Adrenal gland (tissue), 19 donors: ENCODE results near the gene DDX47. TPM values are rescaled to one million over a fixed set of nuclear protein-coding genes. Genes with fewer than 3 reads are reported as not detected.

Source experiments
- DNase-seq, 7 donors: peaks; one replicate each; pipeline ENCODE4 v3.0.0-alpha.2; 2019 to 2020
- H3K27ac ChIP-seq, 5 donors: fragments of 200-600 bp; sonication (generic) in 4 of 5; 1 replicate in 3 of 5; 2 replicates in 2 of 5; pipeline versions ENCODE4 v1.5.1 to v1.8.0; 2016 to 2020; ENCODE audit warnings: mild to moderate bottlenecking in 1 of 5
- H3K27me3 ChIP-seq: fragments of 200-600 bp; 2 replicates; pipeline ENCODE4 v1.8.0; 2021
- H3K36me3 ChIP-seq, 2 donors: fragments of 200-600 bp; replicated peaks in 1 of 2; 1 replicate in 1 of 2; 2 replicates in 1 of 2; pipeline versions ENCODE4 v1.5.1 to v1.8.0; 2018 to 2022
- H3K4me1 ChIP-seq, 2 donors: fragments of 200-600 bp; replicated peaks in 1 of 2; 1 replicate in 1 of 2; 2 replicates in 1 of 2; pipeline versions ENCODE4 v1.5.1 to v1.8.0; 2018 to 2021
- H3K4me3 ChIP-seq, 4 donors: fragments of 200-600 bp; sonication (generic) in 3 of 4; one replicate each; pipeline ENCODE4 v1.5.1; 2016 to 2018
- H3K9me3 ChIP-seq, 3 donors: fragments of 200-600 bp; sonication (generic) in 1 of 3; replicated peaks in 1 of 3; 1 replicate in 2 of 3; 2 replicates in 1 of 3; pipeline versions ENCODE4 v1.5.1 to v1.8.0; 2016 to 2021
- POLR2A ChIP-seq, 2 donors: fragments of 450-650 bp; IDR thresholded peaks; one replicate each; pipeline ENCODE4 v1.6.1; 2017; ENCODE audit warnings: antibody characterized with exemption in 2 of 2, mild to moderate bottlenecking in 2 of 2, moderate library complexity in 1 of 2
- WGBS, 4 donors: extraction: QIAGEN DNeasy Blood & Tissue Kit in 2 of 4; methylation state at CpG; one replicate each; pipeline versions ENCODE4 v1.1.5 to v1.1.7; 2013 to 2017; 5-methylcytosine and 5-hydroxymethylcytosine counted together
- intact Hi-C, 2 donors: fragments of 100-400 bp; cut with DNase I; formaldehyde crosslinking; loops; one replicate each; pipeline versions ENCODE4 v1.14.1 to v1.15.0; 2022 to 2023
- long read RNA-seq, 10 donors: library from polyadenylated mRNA in 3 of 10; unstranded in 2 of 10; stranded (forward) in 1 of 10; transcript quantifications; one replicate each; pipeline ENCODE4 v2.0.0 and lab custom pipeline, GENCODE V29; 2021 to 2026
- polyA plus RNA-seq, 3 donors: library from polyadenylated mRNA; stranded (reverse); fragments of 200-250 nt in 2 of 3; fragments of 350-450 nt in 1 of 3; fragmentation: Illumina TruSeq in 1 of 3; extraction: RNeasy Lipid Tissue Mini Kit (QIAGEN cat#74804) in 1 of 3; gene quantifications; one replicate each; pipeline ENCODE4 v1.2.3, GENCODE V29; 2013 to 2014
- total RNA-seq, 9 donors: library from RNA; depleted of rRNA in 4 of 9; stranded (reverse); fragments of >200 nt in 4 of 9; fragments of 120-200 nt in 1 of 9; fragmentation: NEBNext Ultra II Directional in 1 of 9; extraction: Animal tissue kit (Norgen Biotek cat#: 25700) in 1 of 9; gene quantifications; one replicate each; pipeline versions ENCODE4 v1.1.0 to v1.2.4, GENCODE V29; 2013 to 2023
- TF ChIP-seq, protein P1 (sequence below), 6 experiments: fragments of 450-650 bp in 4 of 6; fragments of 200-600 bp in 2 of 6; sonication (generic) in 1 of 6; IDR thresholded peaks; 1 replicate in 5 of 6; 2 replicates in 1 of 6; pipeline versions ENCODE4 v1.5.1 to v1.8.0; 2016 to 2021; ENCODE audit warnings: antibody characterized with exemption in 6 of 6, mild to moderate bottlenecking in 2 of 6, moderate library complexity in 1 of 6
- donor health status: healthy with polysubstance abuse.
- donor health status: Bipolar disorder and iron deficiency.
- donor health status: DM: yes; HTN: yes; CAD: no.
- donor health status: DM: no; HTN: no; CAD: no.
- donor health status: DM: no; HTN: no; CAD: no.
- donor health status: DM: yes; HTN: yes; CAD: no.

DDX47 gene
- total RNA-seq, result 10 to 100 TPM; 28.8 to 77.3 (median 45.2) TPM
- 10 to 100 TPM; 31.6 to 70.3 (median 34.0) TPM for polyA plus RNA-seq
- long read RNA-seq, donor 1, transcript DDX47-202 (12 exons, 1,817 nt), result major isoform, 22 of 31 reads
- long read RNA-seq, donor 1, partial matches to known transcripts, result 7 of 31 reads
- long read RNA-seq, donor 1, other reads (novel, unspliced or antisense), result 0 of 31 reads
- long read RNA-seq, donor 2, transcript DDX47-202 (12 exons, 1,817 nt), result major isoform, 11 of 12 reads
- long read RNA-seq, donor 2, partial matches to known transcripts, result 0 of 12 reads
- long read RNA-seq, donor 2, other reads (novel, unspliced or antisense), result 0 of 12 reads
- long read RNA-seq, donor 3, transcript DDX47-202 (12 exons, 1,817 nt), result major isoform, 14 of 15 reads
- long read RNA-seq, donor 3, partial matches to known transcripts, result 0 of 15 reads
- long read RNA-seq, donor 3, other reads (novel, unspliced or antisense), result 0 of 15 reads
- long read RNA-seq, donor 4, transcript DDX47-202 (12 exons, 1,817 nt), result major isoform, 24 of 26 reads
- long read RNA-seq, donor 4, partial matches to known transcripts, result 0 of 26 reads
- long read RNA-seq, donor 4, other reads (novel, unspliced or antisense), result 0 of 26 reads
- long read RNA-seq, donor 5, transcript DDX47-212 (11 exons, 2,357 nt), result minor isoform, 10 of 69 reads
- long read RNA-seq, donor 5, transcript DDX47-202 (12 exons, 1,817 nt), result major isoform, 56 of 69 reads
- long read RNA-seq, donor 5, partial matches to known transcripts, result 1 of 69 reads
- long read RNA-seq, donor 5, other reads (novel, unspliced or antisense), result 2 of 69 reads
- long read RNA-seq, donor 6, transcript DDX47-202 (12 exons, 1,817 nt), result major isoform, 12 of 14 reads
- long read RNA-seq, donor 6, partial matches to known transcripts, result 0 of 14 reads
- long read RNA-seq, donor 6, other reads (novel, unspliced or antisense), result 0 of 14 reads
- long read RNA-seq, donor 7, partial matches to known transcripts, result 0 of 4 reads
- long read RNA-seq, donor 7, other reads (novel, unspliced or antisense), result 0 of 4 reads
- long read RNA-seq, donor 8, transcript DDX47-202 (12 exons, 1,817 nt), result major isoform, 20 of 21 reads
- long read RNA-seq, donor 8, partial matches to known transcripts, result 0 of 21 reads
- long read RNA-seq, donor 8, other reads (novel, unspliced or antisense), result 0 of 21 reads
- long read RNA-seq, donor 9, transcript DDX47-202 (12 exons, 1,817 nt), result major isoform, 18 of 19 reads
- long read RNA-seq, donor 9, partial matches to known transcripts, result 0 of 19 reads
- long read RNA-seq, donor 9, other reads (novel, unspliced or antisense), result 0 of 19 reads
- long read RNA-seq, donor 10, partial matches to known transcripts, result 0 of 4 reads
- long read RNA-seq, donor 10, other reads (novel, unspliced or antisense), result 0 of 4 reads

DNA sequence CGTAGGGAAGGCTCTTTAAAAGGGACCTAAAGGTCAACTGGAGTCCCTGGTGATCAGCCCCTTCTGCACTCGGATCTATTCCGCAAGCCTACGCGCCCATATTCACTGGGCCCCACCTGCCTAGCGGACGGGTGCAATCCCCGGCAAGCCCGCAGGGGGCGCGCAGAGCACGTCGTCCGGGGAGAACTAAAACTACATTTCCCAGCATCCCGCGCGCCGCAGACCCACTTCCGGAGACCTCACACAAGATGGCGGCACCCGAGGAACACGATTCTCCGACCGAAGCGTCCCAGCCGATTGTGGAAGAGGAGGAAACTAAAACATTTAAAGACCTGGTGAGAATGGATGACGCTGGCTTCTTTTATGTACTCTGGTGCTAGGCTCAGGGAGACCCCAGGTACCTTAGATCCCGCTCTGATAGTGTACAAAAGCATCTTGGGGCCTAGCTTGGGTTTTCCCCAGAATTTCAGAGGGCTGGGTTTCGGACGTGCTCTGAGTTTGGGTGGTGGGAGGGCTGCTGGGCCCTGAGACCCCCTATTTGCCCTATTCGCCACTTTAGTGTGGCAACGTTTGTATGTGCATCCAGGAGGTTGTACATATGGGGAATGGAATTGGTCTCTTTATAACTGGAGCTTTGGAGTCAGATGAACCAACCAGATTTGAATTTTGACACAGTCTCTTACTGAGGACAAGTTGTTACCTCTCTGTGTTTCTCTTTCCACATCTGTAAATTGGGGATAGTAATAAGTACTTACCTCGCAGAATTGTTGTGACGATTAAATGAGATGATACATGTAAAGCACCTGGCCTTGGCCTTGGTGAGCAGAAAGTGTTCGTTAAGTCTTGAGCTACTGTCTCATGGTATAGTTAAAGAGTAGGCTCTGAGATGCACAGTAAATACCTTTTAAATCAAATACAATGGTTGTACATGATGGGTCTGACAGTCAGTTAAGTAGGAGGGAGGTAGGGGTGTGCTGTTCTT, at the start of gene DDX47:
DDX47 (plus strand) TSS at position 227 of the 982 bp plus-strand sequence; CDS start at position 249, 22 bp downstream.
- peaks cover 7 to 30% of the 10 kb centered on the region in 2 donors for H3K4me1 ChIP-seq
- H3K27me3 ChIP-seq, result no peaks in the 10 kb centered on the region
- intact Hi-C loops, result no loop called here
- DNase-seq, result peak; percentile 94 to 98 (median 97)
- H3K27ac ChIP-seq, result peak within 1 kb of the TSS in 3 of 5 donors; percentile 55 to 69 (median 65)
- TF ChIP-seq POLR2A (IDR thresholded peaks at IDR 0.05), result peak in 1 of 2 donors; percentile 31
- TF ChIP-seq, protein P1, sequence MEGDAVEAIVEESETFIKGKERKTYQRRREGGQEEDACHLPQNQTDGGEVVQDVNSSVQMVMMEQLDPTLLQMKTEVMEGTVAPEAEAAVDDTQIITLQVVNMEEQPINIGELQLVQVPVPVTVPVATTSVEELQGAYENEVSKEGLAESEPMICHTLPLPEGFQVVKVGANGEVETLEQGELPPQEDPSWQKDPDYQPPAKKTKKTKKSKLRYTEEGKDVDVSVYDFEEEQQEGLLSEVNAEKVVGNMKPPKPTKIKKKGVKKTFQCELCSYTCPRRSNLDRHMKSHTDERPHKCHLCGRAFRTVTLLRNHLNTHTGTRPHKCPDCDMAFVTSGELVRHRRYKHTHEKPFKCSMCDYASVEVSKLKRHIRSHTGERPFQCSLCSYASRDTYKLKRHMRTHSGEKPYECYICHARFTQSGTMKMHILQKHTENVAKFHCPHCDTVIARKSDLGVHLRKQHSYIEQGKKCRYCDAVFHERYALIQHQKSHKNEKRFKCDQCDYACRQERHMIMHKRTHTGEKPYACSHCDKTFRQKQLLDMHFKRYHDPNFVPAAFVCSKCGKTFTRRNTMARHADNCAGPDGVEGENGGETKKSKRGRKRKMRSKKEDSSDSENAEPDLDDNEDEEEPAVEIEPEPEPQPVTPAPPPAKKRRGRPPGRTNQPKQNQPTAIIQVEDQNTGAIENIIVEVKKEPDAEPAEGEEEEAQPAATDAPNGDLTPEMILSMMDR (IDR thresholded peaks at IDR 0.05), result peak; percentile 94 to 98 (median 97)
- 1 to 4% (median 2%) methylated on average over 15 to 35 of the region's 35 CpGs for WGBS, 4 donors
- peak within 1 kb of the TSS; percentile 58 to 96 (median 92) for H3K4me3 ChIP-seq
- H3K36me3 ChIP-seq, result peaks cover 0 to 6% of the 10 kb centered on the region in 2 donors
- H3K9me3 ChIP-seq, result no peaks in the 10 kb centered on the region

DNA sequence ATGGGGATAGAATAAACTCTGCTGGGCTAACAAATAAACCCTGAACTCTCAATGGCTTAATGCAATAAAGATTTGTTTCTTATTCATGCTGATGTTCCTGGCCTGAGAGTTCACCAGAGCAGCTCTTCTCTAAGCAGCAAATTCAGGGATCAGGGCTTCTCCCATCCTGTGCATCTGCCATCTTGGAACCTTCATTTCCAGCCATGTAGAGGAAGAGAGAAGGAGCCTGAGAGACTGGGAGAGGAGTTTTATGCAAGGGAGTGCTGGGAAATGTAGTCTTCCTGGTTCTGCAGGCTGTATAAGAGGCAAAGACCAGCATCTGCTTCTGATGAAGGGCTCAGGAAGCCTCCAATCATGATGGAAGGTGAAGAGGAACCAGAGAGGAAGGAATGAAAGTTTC, 48.3 kb upstream of the DDX47 start:
- no peak overlapping the region for H3K4me3 ChIP-seq
- no peaks in the 10 kb centered on the region for H3K36me3 ChIP-seq
- intact Hi-C loops, result no loop called here
- peaks cover 0 to 1% (median 0%) of the 10 kb centered on the region in 3 donors for H3K9me3 ChIP-seq
- no peaks in the 10 kb centered on the region for H3K4me1 ChIP-seq
- no peak overlapping the region for H3K27ac ChIP-seq
- DNase-seq, result no peak
- no peak for TF ChIP-seq POLR2A (IDR thresholded peaks at IDR 0.05)
- TF ChIP-seq, protein P1 (IDR thresholded peaks at IDR 0.05), result no peak
- H3K27me3 ChIP-seq, result no peaks in the 10 kb centered on the region

DNA sequence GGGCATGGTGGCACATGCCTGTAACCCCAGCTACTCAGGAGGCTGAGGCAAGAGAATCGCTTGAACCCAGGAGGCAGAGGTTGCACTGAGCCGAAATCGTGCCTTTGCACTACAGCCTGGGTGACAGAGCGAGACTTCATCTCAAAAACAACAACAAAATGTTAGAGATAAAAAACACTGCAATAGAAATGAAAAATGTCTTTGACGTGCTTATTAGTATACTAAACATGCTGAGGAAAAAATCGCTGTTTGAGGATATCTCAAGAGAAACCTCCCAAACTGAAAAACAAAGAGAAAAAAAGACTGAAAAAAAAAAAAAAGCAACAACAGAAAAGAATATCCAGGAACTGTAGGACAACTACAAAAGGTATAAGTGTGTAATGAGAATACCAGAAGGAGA, 42.9 kb upstream of the DDX47 start:
- no peak overlapping the region for H3K4me3 ChIP-seq
- peaks cover 0 to 8% (median 0%) of the 10 kb centered on the region in 3 donors for H3K9me3 ChIP-seq
- no peaks in the 10 kb centered on the region for H3K27me3 ChIP-seq
- no peak for DNase-seq
- no peaks in the 10 kb centered on the region for H3K36me3 ChIP-seq
- intact Hi-C loops, result no loop called here
- 96 to 98% (median 97%) methylated on average over 6 of the region's 6 CpGs for WGBS, 4 donors
- H3K4me1 ChIP-seq, result no peaks in the 10 kb centered on the region
- no peak for TF ChIP-seq POLR2A (IDR thresholded peaks at IDR 0.05)
- TF ChIP-seq, protein P1 (IDR thresholded peaks at IDR 0.05), result no peak
- H3K27ac ChIP-seq, result no peak overlapping the region
